ENCODE measurements around the gene DNER.

- TF ChIP-seq CTCF (IDR thresholded peaks at IDR 0.05) (no peak), EZH2phosphoT487 (IDR thresholded peaks at IDR 0.05; ENCODE audit: borderline replicate concordance, low read depth) (no peak), POLR2AphosphoS5 (IDR thresholded peaks at IDR 0.05; ENCODE audit: low read depth, low read length) (no peak), RAD21 (IDR thresholded peaks at IDR 0.05; ENCODE audit: low read length) (no peak)
These were observed 295.2 kb downstream of the DNER start for GRCh38 chr2:229419158-229419557.
